Heart right ventricle (tissue), 16 donors: ENCODE data around the gene TET2. TPM values are rescaled to one million over a fixed set of nuclear protein-coding genes. Genes with fewer than 3 reads are reported as not detected.

Experiments used
- ATAC-seq, 8 donors: fragments of 200-7000 bp; cut with Tn5 transposase; one replicate each; pipeline ENCODE4 v1.9.1; 2020; ENCODE audit warnings: mild to moderate bottlenecking in 8 of 8, moderate library complexity in 8 of 8, moderate number of reproducible peaks in 1 of 8
- DNase-seq, 2 donors: peaks; one replicate each; pipeline ENCODE4 v3.0.0-alpha.2; 2020
- H3K27ac ChIP-seq, 10 donors: fragments of 200-600 bp; sonication (generic) in 2 of 10; one replicate each; pipeline versions ENCODE4 v1.5.0 to v1.8.0; 2020 to 2022; ENCODE audit warnings: mild to moderate bottlenecking in 3 of 10
- H3K27me3 ChIP-seq, 7 donors: fragments of 200-600 bp; one replicate each; pipeline ENCODE4 v1.8.0; 2021 to 2022; ENCODE audit warnings: mild to moderate bottlenecking in 2 of 7
- H3K36me3 ChIP-seq, 9 donors: fragments of 200-600 bp; sonication (generic) in 1 of 9; one replicate each; pipeline versions ENCODE4 v1.5.0 to v1.8.0; 2020 to 2022; ENCODE audit warnings: mild to moderate bottlenecking in 2 of 9
- H3K4me1 ChIP-seq, 9 donors: fragments of 200-600 bp; sonication (generic) in 1 of 9; one replicate each; pipeline versions ENCODE4 v1.5.0 to v1.8.0; 2020 to 2022; ENCODE audit warnings: mild to moderate bottlenecking in 4 of 9
- H3K4me3 ChIP-seq, 10 donors: fragments of 200-600 bp; sonication (generic) in 2 of 10; one replicate each; pipeline versions ENCODE4 v1.5.0 to v1.8.0; 2020 to 2022; ENCODE audit warnings: mild to moderate bottlenecking in 7 of 10, moderate library complexity in 2 of 10
- H3K9me3 ChIP-seq, 11 donors: fragments of 200-600 bp in 10 of 11; sonication (generic) in 2 of 11; one replicate each; pipeline versions ENCODE4 v1.5.0 to v1.8.0; 2013 to 2022; ENCODE audit warnings: mild to moderate bottlenecking in 2 of 11, control low read depth in 1 of 11, moderate library complexity in 1 of 11
- WGBS, 2 donors: extraction: QIAGEN DNeasy Blood & Tissue Kit; methylation state at CpG; one replicate each; pipeline ENCODE4 v1.1.7; 2013; ENCODE audit warnings: inconsistent platforms in 1 of 2; 5-methylcytosine and 5-hydroxymethylcytosine counted together
- intact Hi-C, 10 donors: fragments of 100-400 bp; cut with DNase I; formaldehyde crosslinking; loops; one replicate each; pipeline versions ENCODE4 v1.11.1 to v1.14.2; 2022
- polyA plus RNA-seq, 2 donors: library from polyadenylated mRNA; stranded (reverse); fragments of 200-250 nt; gene quantifications; one replicate each; pipeline ENCODE4 v1.2.3, GENCODE V29; 2013
- total RNA-seq, 10 donors: library from RNA; stranded (reverse); fragmentation: NEBNext Ultra II Directional in 3 of 10; extraction: Animal tissue kit (Norgen Biotek cat#: 25700) in 3 of 10; gene quantifications; one replicate each; pipeline versions ENCODE4 v1.2.1 to v1.2.4, GENCODE V29; 2021 to 2023
- TF ChIP-seq, protein P1 (sequence below), 9 donors: fragments of 200-600 bp; sonication (generic) in 2 of 9; IDR thresholded peaks; one replicate each; pipeline versions ENCODE4 v1.5.0 to v1.8.0; 2021 to 2022; ENCODE audit warnings: antibody characterized with exemption in 9 of 9, mild to moderate bottlenecking in 5 of 9, moderate library complexity in 1 of 9
- donor health status: Arrhythmogenic right ventricular cardiomyopathy.
- donor health status: ischemic (EF 13 %, LVEDD 7.1; RV severe dilation, severe dysfunction).
- donor health status: healthy with polysubstance abuse.
- donor health status: DM: no; HTN: yes; CAD: no.
- donor health status: DM: no; HTN: no; CAD: no.
- donor health status: ischemic (EF 25% LVEDD 6.9; RV normal size, moderate dysfunction).
- donor health status: ischemic (EF 25% LVEDD 5.7; RV mildly dilated, moderate dysfunction).
- donor health status: healthy.
- donor health status: DM: yes; HTN: yes; CAD: no.
- donor health status: Ischemic cardiomyopathy.
- donor health status: ischemic (EF 35%, LVEDD 5.7; RV mildly dilated, moderate dysfunction).
- donor health status: nonischemic (EF 11% LVEDD 7.7; RV severe dilation, severe dysfunction).
- donor health status: DM: yes; HTN: yes; CAD: no.
- donor health status: PGD.
- donor health status: ischemic (EF 29% LVEDD 5.4; RV normal size, mild dysfunction).
- donor health status: nonischemic (EF 23%, LVEDD 6.1; RV moderate dilation, normal function).

Gene TET2
- total and polyA plus RNA-seq, 12 donors: 1.4 to 20.6 (median 16.8) TPM

DNA sequence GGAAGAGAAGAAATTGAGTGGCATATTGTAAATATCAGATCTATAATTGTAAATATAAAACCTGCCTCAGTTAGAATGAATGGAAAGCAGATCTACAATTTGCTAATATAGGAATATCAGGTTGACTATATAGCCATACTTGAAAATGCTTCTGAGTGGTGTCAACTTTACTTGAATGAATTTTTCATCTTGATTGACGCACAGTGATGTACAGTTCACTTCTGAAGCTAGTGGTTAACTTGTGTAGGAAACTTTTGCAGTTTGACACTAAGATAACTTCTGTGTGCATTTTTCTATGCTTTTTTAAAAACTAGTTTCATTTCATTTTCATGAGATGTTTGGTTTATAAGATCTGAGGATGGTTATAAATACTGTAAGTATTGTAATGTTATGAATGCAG lies 132.6 kb downstream of the TET2 start:
- intact Hi-C loops: loop anchor here in 1 of 10 donors (10.0 kb wide), 1 partner anchor 135 kb away; the partner anchor contains the start of gene TET2
- no peaks in the 10 kb centered on the region for H3K9me3 ChIP-seq
- DNase-seq (no peak), ATAC-seq (no peak)
- no peak overlapping the region for H3K4me3 ChIP-seq
- no peaks in the 10 kb centered on the region for H3K27me3 ChIP-seq
- 90 to 100% methylated on average over 1 of the region's 1 CpG for WGBS, 2 donors
- H3K4me1 ChIP-seq: peaks cover 0 to 10% (median 0%) of the 10 kb centered on the region in 9 donors
- TF ChIP-seq, protein P1, sequence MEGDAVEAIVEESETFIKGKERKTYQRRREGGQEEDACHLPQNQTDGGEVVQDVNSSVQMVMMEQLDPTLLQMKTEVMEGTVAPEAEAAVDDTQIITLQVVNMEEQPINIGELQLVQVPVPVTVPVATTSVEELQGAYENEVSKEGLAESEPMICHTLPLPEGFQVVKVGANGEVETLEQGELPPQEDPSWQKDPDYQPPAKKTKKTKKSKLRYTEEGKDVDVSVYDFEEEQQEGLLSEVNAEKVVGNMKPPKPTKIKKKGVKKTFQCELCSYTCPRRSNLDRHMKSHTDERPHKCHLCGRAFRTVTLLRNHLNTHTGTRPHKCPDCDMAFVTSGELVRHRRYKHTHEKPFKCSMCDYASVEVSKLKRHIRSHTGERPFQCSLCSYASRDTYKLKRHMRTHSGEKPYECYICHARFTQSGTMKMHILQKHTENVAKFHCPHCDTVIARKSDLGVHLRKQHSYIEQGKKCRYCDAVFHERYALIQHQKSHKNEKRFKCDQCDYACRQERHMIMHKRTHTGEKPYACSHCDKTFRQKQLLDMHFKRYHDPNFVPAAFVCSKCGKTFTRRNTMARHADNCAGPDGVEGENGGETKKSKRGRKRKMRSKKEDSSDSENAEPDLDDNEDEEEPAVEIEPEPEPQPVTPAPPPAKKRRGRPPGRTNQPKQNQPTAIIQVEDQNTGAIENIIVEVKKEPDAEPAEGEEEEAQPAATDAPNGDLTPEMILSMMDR (IDR thresholded peaks at IDR 0.05): no peak
- peaks cover 0 to 38% (median 12%) of the 10 kb centered on the region in 9 donors for H3K36me3 ChIP-seq
- H3K27ac ChIP-seq: no peak overlapping the region

DNA sequence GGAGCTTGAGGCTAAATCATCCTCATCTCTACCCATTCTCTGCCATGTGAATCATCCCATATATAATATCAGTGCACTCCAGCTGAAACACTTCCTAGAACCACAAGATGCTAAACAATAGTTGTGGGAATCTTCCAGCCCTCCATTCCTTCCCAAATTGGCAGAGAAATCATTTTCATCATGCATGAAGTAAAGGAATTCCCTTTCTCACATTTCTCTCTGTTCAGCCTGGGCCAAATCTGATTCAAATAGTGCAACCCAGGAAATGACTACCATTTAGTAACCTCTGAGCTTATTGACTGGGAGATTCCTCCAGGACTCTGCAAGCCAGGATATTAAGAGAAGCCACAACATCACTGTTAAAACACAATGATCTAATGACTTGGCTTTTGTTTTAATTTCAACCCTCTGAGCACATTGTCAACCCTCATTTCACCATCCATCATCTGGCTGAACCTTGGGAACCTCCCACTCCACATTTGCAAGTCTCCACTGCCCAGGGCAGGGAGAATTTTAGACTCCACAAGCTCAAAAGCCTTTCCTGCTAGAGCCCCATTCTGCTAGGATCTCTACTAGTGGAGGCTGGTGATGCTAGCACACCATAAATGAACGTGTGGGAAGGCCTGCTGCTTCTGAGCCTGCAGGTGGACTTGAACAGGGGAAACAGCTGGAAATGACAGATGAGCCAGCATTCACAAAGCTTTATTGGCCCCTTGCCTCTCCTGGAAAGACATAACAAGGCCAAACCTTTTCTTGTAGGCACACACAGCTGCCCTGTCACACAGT lies 133.9 kb downstream of the TET2 start:
- intact Hi-C loops: no loop called here
- Histone ChIP-seq H3K36me3 (peaks cover 0 to 26% (median 7%) of the 10 kb centered on the region in 9 donors), H3K27ac (no peak overlapping the region), H3K27me3 (no peaks in the 10 kb centered on the region), H3K9me3 (no peaks in the 10 kb centered on the region), H3K4me3 (no peak overlapping the region), H3K4me1 (peaks cover 0 to 10% (median 0%) of the 10 kb centered on the region in 9 donors)
- DNase-seq (no peak), ATAC-seq (peak in 4 of 8 donors; percentile 11 to 84 (median 39))
- TF ChIP-seq, protein P1 (IDR thresholded peaks at IDR 0.05): no peak
- 25 to 28% methylated on average over 1 of the region's 1 CpG for WGBS, 2 donors

DNA sequence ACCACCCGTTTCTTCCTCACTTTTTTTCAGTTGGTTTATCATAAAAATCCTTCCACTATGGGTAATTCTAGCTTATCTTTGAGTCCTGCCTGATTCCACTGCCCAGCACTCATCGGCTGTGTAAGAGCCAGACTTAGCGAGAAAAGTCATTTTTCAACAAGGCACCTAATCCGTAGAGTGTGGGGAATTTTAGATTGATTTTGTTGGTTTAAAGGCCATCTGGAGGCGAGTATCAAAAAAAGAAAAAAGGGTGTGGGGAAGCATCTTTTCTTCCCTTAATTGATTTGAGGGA lies 134.4 kb downstream of the TET2 start:
- no peak for ATAC-seq
- H3K36me3 ChIP-seq: peaks cover 0 to 20% (median 2%) of the 10 kb centered on the region in 9 donors
- no peak overlapping the region for H3K27ac ChIP-seq
- intact Hi-C loops: no loop called here
- H3K4me3 ChIP-seq: no peak overlapping the region
- DNase-seq: no peak
- peaks cover 0 to 10% (median 0%) of the 10 kb centered on the region in 9 donors for H3K4me1 ChIP-seq
- no peaks in the 10 kb centered on the region for H3K27me3 ChIP-seq
- H3K9me3 ChIP-seq: no peaks in the 10 kb centered on the region
- TF ChIP-seq, protein P1 (IDR thresholded peaks at IDR 0.05): no peak
- WGBS, 2 donors: 72 to 76% methylated on average over 5 of the region's 5 CpGs

DNA sequence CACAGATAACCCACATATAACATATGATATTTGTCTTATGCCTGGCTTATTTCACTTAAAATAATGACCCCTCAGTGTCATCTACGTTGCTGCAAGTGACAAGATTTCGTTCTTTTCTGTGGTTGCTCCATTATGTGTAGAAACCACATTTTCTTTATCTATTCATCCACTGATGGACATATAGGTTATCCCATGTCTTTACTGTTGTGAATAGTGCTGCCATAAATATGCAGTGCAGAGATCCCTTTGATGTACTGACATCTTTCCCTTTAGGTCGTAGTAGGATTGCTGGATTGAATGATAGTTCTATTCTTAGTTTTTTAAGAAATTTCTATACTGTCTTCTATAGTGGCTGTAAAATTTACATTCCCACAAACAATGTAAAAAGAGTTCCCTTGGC lies 135.8 kb downstream of the TET2 start:
- 89 to 91% methylated on average over 3 of the region's 3 CpGs for WGBS, 2 donors
- Histone ChIP-seq H3K4me1 (peaks cover 0 to 10% (median 0%) of the 10 kb centered on the region in 9 donors), H3K36me3 (peaks cover 0 to 8% (median 0%) of the 10 kb centered on the region in 9 donors), H3K27ac (no peak overlapping the region), H3K27me3 (no peaks in the 10 kb centered on the region), H3K9me3 (peaks cover 0 to 12% (median 0%) of the 10 kb centered on the region in 11 donors), H3K4me3 (no peak overlapping the region)
- TF ChIP-seq, protein P1 (IDR thresholded peaks at IDR 0.05): no peak
- DNase-seq (no peak), ATAC-seq (no peak)
- intact Hi-C loops: no loop called here
